ENCODE data around the gene TSPAN31.

DNA sequence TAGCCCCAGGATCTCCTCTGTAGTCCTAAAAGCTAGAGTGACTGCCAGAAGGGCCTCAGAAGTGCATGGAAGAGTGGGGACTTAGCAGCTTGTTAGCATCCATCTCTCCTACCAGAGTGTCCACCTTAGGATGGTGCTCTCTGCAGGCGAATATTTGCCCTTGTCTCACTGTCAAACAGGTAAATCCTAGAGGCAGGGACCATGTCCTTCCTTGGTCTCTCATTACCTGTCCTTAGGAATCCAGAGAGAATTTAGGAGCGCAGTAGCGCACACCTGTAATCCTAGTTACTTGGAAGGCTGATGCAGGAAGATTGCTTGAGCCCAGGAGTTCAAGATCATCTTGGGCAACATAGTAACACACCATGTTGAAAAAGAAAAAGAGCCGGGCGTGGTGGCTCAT, 27.7 kb upstream of the TSPAN31 start:
- no peak for TF ChIP-seq POLR2A (IDR thresholded peaks at IDR 0.05)
- TF ChIP-seq, protein P1, sequence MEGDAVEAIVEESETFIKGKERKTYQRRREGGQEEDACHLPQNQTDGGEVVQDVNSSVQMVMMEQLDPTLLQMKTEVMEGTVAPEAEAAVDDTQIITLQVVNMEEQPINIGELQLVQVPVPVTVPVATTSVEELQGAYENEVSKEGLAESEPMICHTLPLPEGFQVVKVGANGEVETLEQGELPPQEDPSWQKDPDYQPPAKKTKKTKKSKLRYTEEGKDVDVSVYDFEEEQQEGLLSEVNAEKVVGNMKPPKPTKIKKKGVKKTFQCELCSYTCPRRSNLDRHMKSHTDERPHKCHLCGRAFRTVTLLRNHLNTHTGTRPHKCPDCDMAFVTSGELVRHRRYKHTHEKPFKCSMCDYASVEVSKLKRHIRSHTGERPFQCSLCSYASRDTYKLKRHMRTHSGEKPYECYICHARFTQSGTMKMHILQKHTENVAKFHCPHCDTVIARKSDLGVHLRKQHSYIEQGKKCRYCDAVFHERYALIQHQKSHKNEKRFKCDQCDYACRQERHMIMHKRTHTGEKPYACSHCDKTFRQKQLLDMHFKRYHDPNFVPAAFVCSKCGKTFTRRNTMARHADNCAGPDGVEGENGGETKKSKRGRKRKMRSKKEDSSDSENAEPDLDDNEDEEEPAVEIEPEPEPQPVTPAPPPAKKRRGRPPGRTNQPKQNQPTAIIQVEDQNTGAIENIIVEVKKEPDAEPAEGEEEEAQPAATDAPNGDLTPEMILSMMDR (IDR thresholded peaks at IDR 0.05), result no peak

Measured in uterus (tissue), 2 donors.